Skeletal muscle satellite cell (primary cell): ENCODE results near the gene HNF4A.

Experiments used
- H3K27me3 ChIP-seq: 2 replicates; pipeline ENCODE4 v1.7.0; 2013; ENCODE audit warnings: low read length; ENCODE audit not compliant: control insufficient read depth, insufficient read depth
- H3K36me3 ChIP-seq: 2 replicates; pipeline ENCODE4 v1.7.0; 2013; ENCODE audit warnings: mild to moderate bottlenecking, control low read depth, low read length; ENCODE audit not compliant: insufficient read depth
- H3K4me1 ChIP-seq: 2 replicates; pipeline ENCODE4 v1.7.0; 2013; ENCODE audit warnings: low read length; ENCODE audit not compliant: control insufficient read depth, insufficient read depth
- H3K4me2 ChIP-seq: 2 replicates; pipeline ENCODE4 v1.7.0; 2013; ENCODE audit warnings: mild to moderate bottlenecking, low read length
- H3K4me3 ChIP-seq: 2 replicates; pipeline ENCODE4 v1.7.0; 2013; ENCODE audit warnings: low read length
- H3K9ac ChIP-seq: 2 replicates; pipeline ENCODE4 v1.7.0; 2013; ENCODE audit warnings: mild to moderate bottlenecking, low read depth, low read length, moderate library complexity
- H3K9me3 ChIP-seq: replicated peaks from 2 replicates; pipeline ENCODE4 v1.7.0; 2013; ENCODE audit warnings: mild to moderate bottlenecking, control low read depth, low read length

Gene HNF4A

GRCh38 chr20:44403194-44404112 is 48.0 kb downstream of the HNF4A start:
- H3K36me3 ChIP-seq: no peaks in the 10 kb centered on the region
- H3K4me1 ChIP-seq: peaks cover 3% of the 10 kb centered on the region
- H3K4me3 ChIP-seq: no peak overlapping the region
- no peak overlapping the region for H3K4me2 ChIP-seq
- no peak overlapping the region for H3K9ac ChIP-seq
- peaks cover 35% of the 10 kb centered on the region for H3K27me3 ChIP-seq
- no peaks in the 10 kb centered on the region for H3K9me3 ChIP-seq

DNA sequence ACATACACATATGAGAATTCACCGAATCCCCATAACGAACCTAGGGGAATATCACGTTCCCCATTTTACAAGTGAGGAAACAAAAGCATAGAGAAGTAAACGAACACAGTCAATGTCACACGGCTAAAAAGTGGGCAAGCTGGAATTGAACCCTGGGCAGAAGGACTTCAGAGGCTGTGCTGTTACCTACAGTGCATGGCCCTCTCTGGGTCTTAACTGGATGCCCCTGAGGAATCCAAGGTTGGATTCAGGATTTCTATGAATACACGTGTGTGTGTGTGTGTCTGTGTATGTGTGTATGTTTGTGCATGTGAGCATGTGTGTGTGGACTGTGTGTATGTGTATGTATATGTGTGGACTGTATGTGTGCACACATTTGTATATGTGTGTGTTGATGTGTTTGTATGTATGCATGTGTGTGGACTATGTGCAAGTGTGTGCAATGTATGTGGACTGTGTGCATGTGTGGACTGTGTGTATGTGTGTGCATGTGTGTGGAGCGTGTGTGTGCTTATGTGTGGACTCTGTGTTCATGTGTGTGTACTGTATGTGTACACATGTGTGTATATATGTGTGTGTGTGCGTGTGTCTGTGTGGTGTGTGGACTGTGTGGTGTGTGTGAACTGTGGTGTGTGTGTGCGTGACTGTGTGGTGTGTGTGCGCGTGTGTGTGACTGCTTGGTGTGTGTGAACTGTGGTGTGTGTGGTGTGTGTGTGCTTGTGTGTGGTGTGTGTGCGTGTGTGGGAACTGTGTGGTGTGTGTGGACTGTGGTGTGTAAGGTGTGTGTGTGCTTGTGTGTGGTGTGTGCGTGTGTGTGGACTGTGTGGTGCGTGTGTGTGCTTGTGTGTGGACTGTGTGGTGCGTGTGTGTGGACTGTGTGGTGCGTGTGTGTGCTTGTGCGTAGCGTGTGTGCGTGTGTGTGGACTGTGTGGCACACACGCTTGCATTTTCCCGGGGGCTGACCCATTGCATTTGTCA is 49.0 kb downstream of the HNF4A start:
- peaks cover 24% of the 10 kb centered on the region for H3K27me3 ChIP-seq
- H3K9me3 ChIP-seq: no peaks in the 10 kb centered on the region
- H3K4me2 ChIP-seq: no peak overlapping the region
- no peak overlapping the region for H3K9ac ChIP-seq
- no peaks in the 10 kb centered on the region for H3K36me3 ChIP-seq
- peaks cover 9% of the 10 kb centered on the region for H3K4me1 ChIP-seq
- no peak overlapping the region for H3K4me3 ChIP-seq

GRCh38 chr20:44405257-44405656 is 49.8 kb downstream of the HNF4A start:
- no peaks in the 10 kb centered on the region for H3K9me3 ChIP-seq
- peaks cover 10% of the 10 kb centered on the region for H3K4me1 ChIP-seq
- no peak overlapping the region for H3K4me3 ChIP-seq
- H3K36me3 ChIP-seq: no peaks in the 10 kb centered on the region
- peaks cover 19% of the 10 kb centered on the region for H3K27me3 ChIP-seq
- H3K9ac ChIP-seq: no peak overlapping the region
- no peak overlapping the region for H3K4me2 ChIP-seq

- Histone ChIP-seq H3K9ac (no peak overlapping the region), H3K4me2 (no peak overlapping the region), H3K9me3 (no peaks in the 10 kb centered on the region), H3K4me3 (no peak overlapping the region), H3K4me1 (peaks cover 10% of the 10 kb centered on the region), H3K27me3 (peaks cover 15% of the 10 kb centered on the region), H3K36me3 (no peaks in the 10 kb centered on the region)
Observed at GRCh38 chr20:44405785-44406571, 50.5 kb downstream of the HNF4A start.

DNA sequence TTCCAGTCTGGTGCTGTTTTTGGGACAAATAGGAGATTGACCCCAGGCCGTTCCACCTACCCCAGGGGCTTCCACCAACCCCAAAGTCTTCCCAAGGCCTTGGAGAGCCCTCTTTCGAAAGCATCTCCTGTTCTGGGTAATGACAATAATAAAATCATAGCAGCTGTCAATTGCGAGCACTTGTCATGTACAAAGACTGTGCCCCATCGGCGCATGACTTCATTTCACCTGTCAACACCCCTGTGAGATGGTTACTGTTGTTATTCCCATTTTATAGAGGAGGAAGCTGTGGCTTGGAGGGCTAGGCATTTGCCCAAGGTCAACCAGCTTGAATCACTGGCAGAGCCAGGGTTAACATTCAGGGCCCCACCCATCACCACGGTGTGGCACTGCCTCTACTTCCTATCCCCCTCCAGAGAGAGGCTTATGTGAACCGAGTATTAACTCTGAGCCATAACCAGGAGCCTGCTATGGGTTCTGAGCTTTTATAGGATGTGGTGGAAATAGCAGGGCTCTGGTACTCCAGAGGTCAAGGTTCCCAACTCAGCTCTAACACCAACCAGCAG is 51.2 kb downstream of the HNF4A start:
- H3K9me3 ChIP-seq: no peaks in the 10 kb centered on the region
- H3K4me2 ChIP-seq: no peak overlapping the region
- no peaks in the 10 kb centered on the region for H3K36me3 ChIP-seq

DNA sequence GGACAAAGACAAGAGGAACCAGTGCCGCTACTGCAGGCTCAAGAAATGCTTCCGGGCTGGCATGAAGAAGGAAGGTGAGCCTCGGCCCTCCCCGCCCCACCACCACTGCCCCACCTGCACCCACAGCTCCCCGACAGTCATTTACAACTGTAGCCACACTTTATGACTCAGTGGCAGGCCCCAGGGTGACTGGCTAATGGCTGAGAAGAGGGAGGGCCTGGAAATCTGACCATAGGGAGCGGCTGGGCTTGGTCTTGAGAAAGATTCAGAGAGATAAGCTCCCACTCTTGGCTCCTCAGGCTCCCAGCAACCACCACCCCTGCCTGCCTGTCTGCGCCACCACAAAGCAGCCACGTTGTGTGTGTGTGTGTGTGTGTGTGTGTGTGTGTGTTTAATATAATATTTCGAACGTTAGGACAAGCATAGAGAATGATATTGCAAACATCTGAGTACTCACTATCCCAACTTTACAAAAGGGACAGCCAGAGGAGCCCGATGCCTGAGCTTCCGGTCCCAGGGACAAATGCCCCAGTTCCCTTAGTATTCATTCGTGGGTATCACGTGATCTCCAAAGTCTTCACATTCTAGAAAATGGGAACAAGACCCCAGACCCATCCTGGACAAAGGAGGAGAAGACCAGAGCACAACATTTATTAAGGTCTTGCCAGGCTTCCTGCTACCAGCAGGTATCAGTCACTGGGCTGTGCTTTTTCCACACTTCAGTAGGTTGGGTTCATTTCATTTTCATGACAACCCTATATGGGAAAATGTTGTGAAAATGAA is 52.1 kb downstream of the HNF4A start:
- H3K36me3 ChIP-seq: no peaks in the 10 kb centered on the region
- no peak overlapping the region for H3K4me2 ChIP-seq
- H3K9me3 ChIP-seq: no peaks in the 10 kb centered on the region
- no peak overlapping the region for H3K9ac ChIP-seq
- peaks cover 19% of the 10 kb centered on the region for H3K27me3 ChIP-seq
- H3K4me3 ChIP-seq: no peak overlapping the region
- H3K4me1 ChIP-seq: peaks cover 10% of the 10 kb centered on the region

More for the DNA sequence above, 51.2 kb downstream of the HNF4A start:
- Histone ChIP-seq H3K4me3 (no peak overlapping the region), H3K27me3 (peaks cover 17% of the 10 kb centered on the region), H3K4me1 (peaks cover 10% of the 10 kb centered on the region), H3K9ac (no peak overlapping the region)

- H3K27me3 ChIP-seq: peaks cover 24% of the 10 kb centered on the region
- no peaks in the 10 kb centered on the region for H3K9me3 ChIP-seq
- H3K4me3 ChIP-seq: no peak overlapping the region
- no peak overlapping the region for H3K9ac ChIP-seq
- H3K36me3 ChIP-seq: no peaks in the 10 kb centered on the region
- peaks cover 10% of the 10 kb centered on the region for H3K4me1 ChIP-seq
- H3K4me2 ChIP-seq: no peak overlapping the region
Observed at GRCh38 chr20:44409132-44409600, 53.7 kb downstream of the HNF4A start.

- H3K9me3 ChIP-seq: no peaks in the 10 kb centered on the region
Observed at GRCh38 chr20:44410583-44411019, 55.1 kb downstream of the HNF4A start.

GRCh38 chr20:44411020-44411756 is 55.7 kb downstream of the HNF4A start:
- Histone ChIP-seq H3K4me2 (no peak overlapping the region), H3K36me3 (no peaks in the 10 kb centered on the region), H3K9me3 (no peaks in the 10 kb centered on the region), H3K27me3 (peaks cover 38% of the 10 kb centered on the region), H3K4me3 (no peak overlapping the region), H3K9ac (no peak overlapping the region), H3K4me1 (peaks cover 7% of the 10 kb centered on the region)

More at GRCh38 chr20:44410583-44411019, 55.1 kb downstream of the HNF4A start:
- no peak overlapping the region for H3K9ac ChIP-seq
- peaks cover 32% of the 10 kb centered on the region for H3K27me3 ChIP-seq
- peaks cover 7% of the 10 kb centered on the region for H3K4me1 ChIP-seq
- no peak overlapping the region for H3K4me3 ChIP-seq
- no peak overlapping the region for H3K4me2 ChIP-seq
- H3K36me3 ChIP-seq: no peaks in the 10 kb centered on the region
